SU-DHL-6 (cell line): ENCODE measurements around the gene MYORG.

Experiments
- H2AFZ ChIP-seq: fragments of 200-600 bp; sonication (generic); 2 replicates; pipeline ENCODE4 v1.6.1; 2014; ENCODE audit warnings: low read depth, mild to moderate bottlenecking, moderate library complexity, mixed read lengths, antibody characterized with exemption, low read length; ENCODE audit not compliant: severe bottlenecking
- H3F3A ChIP-seq: fragments of 200-600 bp; shearing (Covaris generic); 2 replicates; pipeline ENCODE4 v1.6.0; 2016; ENCODE audit warnings: antibody characterized with exemption, mild to moderate bottlenecking; ENCODE audit not compliant: insufficient read depth
- H3K27ac ChIP-seq: fragments of 200-600 bp; sonication (generic); 2 replicates; pipeline ENCODE4 v1.5.1; 2016; ENCODE audit warnings: low read depth, mild to moderate bottlenecking, low read length, moderate library complexity, mixed read lengths
- H3K27me3 ChIP-seq: fragments of 200-600 bp; sonication (generic), shearing (Covaris generic); 2 replicates; pipeline ENCODE4 v1.6.0; 2014; ENCODE audit warnings: mild to moderate bottlenecking, low read length
- H3K36me3 ChIP-seq: fragments of 200-600 bp; sonication (generic); 2 replicates; pipeline ENCODE4 v1.6.1; 2014; ENCODE audit warnings: mild to moderate bottlenecking, low read length, mixed read lengths
- H3K4me2 ChIP-seq: fragments of 300-600, 200-600 bp; shearing (Covaris generic), sonication (generic); 2 replicates; pipeline ENCODE4 v1.6.0; 2014; ENCODE audit warnings: low read length, low read depth, mild to moderate bottlenecking; ENCODE audit not compliant: poor library complexity, severe bottlenecking
- H3K4me3 ChIP-seq: fragments of 200-600 bp; sonication (generic); 2 replicates; pipeline ENCODE4 v1.5.1; 2014; ENCODE audit warnings: antibody characterized with exemption, low read length, mild to moderate bottlenecking, mixed read lengths; ENCODE audit not compliant: insufficient read depth, poor library complexity, severe bottlenecking
- H3K79me2 ChIP-seq: fragments of 200-600 bp; sonication (generic); 2 replicates; pipeline ENCODE4 v1.6.1; 2014; ENCODE audit warnings: mild to moderate bottlenecking, low read length, moderate library complexity; ENCODE audit not compliant: insufficient read depth
- H3K9ac ChIP-seq: fragments of 200-600 bp; sonication (generic); 2 replicates; pipeline ENCODE4 v1.7.0; 2014; ENCODE audit warnings: mild to moderate bottlenecking, low read length
- H3K9me2 ChIP-seq: fragments of 200-600 bp; sonication (generic); replicated peaks from 2 replicates; pipeline ENCODE4 v1.6.1; 2014; ENCODE audit warnings: low read length; ENCODE audit not compliant: insufficient read depth
- H3K9me3 ChIP-seq: fragments of 200-600 bp; sonication (generic); 2 replicates; pipeline ENCODE4 v1.6.1; 2014; ENCODE audit warnings: low read length, mixed read lengths; ENCODE audit not compliant: insufficient read depth
- H4K20me1 ChIP-seq: fragments of 200-600 bp; sonication (generic); 2 replicates; pipeline ENCODE4 v1.6.1; 2014; ENCODE audit warnings: low read depth, mild to moderate bottlenecking, antibody characterized with exemption, low read length, moderate library complexity, mixed read lengths
- EZH2phosphoT487 ChIP-seq: fragments of 200-600 bp; sonication (generic), shearing (Covaris generic); conservative IDR thresholded peaks from 2 replicates; pipeline ENCODE4 v1.6.1; 2018; ENCODE audit warnings: mild to moderate bottlenecking, antibody characterized with exemption, low read length, moderate library complexity, mixed read lengths
- TF ChIP-seq, protein P1 (sequence below): fragments of 200-600 bp; sonication (generic); IDR thresholded peaks from one replicate; pipeline ENCODE4 v1.5.1; 2017; ENCODE audit warnings: antibody characterized with exemption, mild to moderate bottlenecking, low read length, moderate library complexity; ENCODE audit not compliant: insufficient read depth, poor library complexity, severe bottlenecking

The MYORG gene

DNA sequence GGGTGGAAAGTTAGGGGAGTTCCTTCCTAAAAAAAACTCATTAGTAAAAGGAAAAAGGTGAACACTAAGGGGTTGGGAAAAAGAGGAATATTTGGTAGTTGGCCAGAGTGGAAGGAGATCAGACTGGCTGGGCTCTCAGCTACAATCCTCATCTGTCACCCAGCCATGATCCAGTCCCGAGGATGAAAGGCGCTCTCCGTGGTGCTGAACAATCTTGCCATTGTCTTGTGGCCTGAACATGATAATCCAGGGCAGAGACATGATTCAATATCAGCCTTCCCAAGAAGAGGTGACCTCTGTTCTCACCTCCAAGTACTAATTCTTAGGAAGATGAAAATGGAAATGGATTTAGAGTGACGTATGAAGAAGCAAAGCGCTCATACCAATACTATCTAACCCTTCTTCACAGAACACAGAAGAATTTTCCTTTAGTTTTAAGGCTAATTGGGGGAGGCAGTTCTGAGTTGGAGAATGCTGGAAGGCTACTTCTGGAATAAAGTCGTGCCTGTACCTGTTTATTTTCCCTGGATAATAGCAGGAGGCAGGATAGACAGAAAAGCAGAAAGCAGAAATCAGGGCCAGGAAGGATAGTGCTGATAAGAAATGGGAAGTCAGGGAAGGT lies 36.6 kb upstream of the MYORG start:
- H3K9ac ChIP-seq: no peak overlapping the region
- no peaks in the 10 kb centered on the region for H3K9me2 ChIP-seq
- H3K36me3 ChIP-seq: no peaks in the 10 kb centered on the region
- no peak overlapping the region for H2AFZ ChIP-seq
- H3K4me3 ChIP-seq: no peak overlapping the region
- no peaks in the 10 kb centered on the region for H3K9me3 ChIP-seq
- TF ChIP-seq, protein P1, sequence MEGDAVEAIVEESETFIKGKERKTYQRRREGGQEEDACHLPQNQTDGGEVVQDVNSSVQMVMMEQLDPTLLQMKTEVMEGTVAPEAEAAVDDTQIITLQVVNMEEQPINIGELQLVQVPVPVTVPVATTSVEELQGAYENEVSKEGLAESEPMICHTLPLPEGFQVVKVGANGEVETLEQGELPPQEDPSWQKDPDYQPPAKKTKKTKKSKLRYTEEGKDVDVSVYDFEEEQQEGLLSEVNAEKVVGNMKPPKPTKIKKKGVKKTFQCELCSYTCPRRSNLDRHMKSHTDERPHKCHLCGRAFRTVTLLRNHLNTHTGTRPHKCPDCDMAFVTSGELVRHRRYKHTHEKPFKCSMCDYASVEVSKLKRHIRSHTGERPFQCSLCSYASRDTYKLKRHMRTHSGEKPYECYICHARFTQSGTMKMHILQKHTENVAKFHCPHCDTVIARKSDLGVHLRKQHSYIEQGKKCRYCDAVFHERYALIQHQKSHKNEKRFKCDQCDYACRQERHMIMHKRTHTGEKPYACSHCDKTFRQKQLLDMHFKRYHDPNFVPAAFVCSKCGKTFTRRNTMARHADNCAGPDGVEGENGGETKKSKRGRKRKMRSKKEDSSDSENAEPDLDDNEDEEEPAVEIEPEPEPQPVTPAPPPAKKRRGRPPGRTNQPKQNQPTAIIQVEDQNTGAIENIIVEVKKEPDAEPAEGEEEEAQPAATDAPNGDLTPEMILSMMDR: no peak
- no peak for TF ChIP-seq EZH2phosphoT487
- H3K79me2 ChIP-seq: no peaks in the 10 kb centered on the region
- no peaks in the 10 kb centered on the region for H3F3A ChIP-seq
- H3K4me2 ChIP-seq: no peak overlapping the region
- no peaks in the 10 kb centered on the region for H3K27me3 ChIP-seq
- H4K20me1 ChIP-seq: 0 out of 2 replicates have a peak, but pooled peaks cover 3% of the 10 kb centered on the region
- no peak overlapping the region for H3K27ac ChIP-seq

- Histone ChIP-seq H2AFZ (no peak overlapping the region), H3K9ac (no peak overlapping the region), H3K79me2 (no peaks in the 10 kb centered on the region), H3F3A (no peaks in the 10 kb centered on the region), H3K4me2 (no peak overlapping the region), H3K4me3 (no peak overlapping the region), H3K9me2 (no peaks in the 10 kb centered on the region), H4K20me1 (0 out of 2 replicates have a peak, but pooled peaks cover 3% of the 10 kb centered on the region), H3K27ac (no peak overlapping the region), H3K9me3 (no peaks in the 10 kb centered on the region), H3K36me3 (no peaks in the 10 kb centered on the region), H3K27me3 (no peaks in the 10 kb centered on the region)
- TF ChIP-seq EZH2phosphoT487: no peak
- TF ChIP-seq, protein P1: no peak
Observed at GRCh38 chr9:34412336-34412735, 35.6 kb upstream of the MYORG start.

DNA sequence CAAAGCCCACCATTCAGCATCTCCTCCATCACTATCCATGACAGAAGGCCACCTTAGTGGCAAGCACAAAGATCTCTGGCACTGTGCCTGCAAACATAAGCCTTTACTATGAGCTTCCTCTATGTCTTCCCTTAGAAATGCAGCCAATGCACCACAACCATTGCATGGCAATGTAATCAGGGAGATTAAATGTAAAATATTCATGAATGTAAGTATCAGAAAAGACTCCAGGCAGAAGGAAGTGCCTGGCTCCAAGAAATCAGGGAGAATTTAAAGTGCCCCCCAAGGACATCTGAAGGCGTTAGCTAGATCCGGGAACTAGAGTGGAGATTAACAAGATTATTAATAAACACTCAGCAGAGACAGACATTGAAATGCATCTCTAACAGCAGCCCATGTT lies 32.5 kb upstream of the MYORG start:
- H3K9ac ChIP-seq: no peak overlapping the region
- no peaks in the 10 kb centered on the region for H4K20me1 ChIP-seq
- no peaks in the 10 kb centered on the region for H3K36me3 ChIP-seq
- no peaks in the 10 kb centered on the region for H3F3A ChIP-seq
- no peak overlapping the region for H2AFZ ChIP-seq
- H3K4me3 ChIP-seq: no peak overlapping the region
- TF ChIP-seq, protein P1: no peak
- H3K9me2 ChIP-seq: no peaks in the 10 kb centered on the region
- H3K27ac ChIP-seq: no peak overlapping the region
- no peaks in the 10 kb centered on the region for H3K79me2 ChIP-seq
- no peak overlapping the region for H3K4me2 ChIP-seq
- H3K9me3 ChIP-seq: no peaks in the 10 kb centered on the region
- no peaks in the 10 kb centered on the region for H3K27me3 ChIP-seq
